IMR-90 (cell line): Measurements from ENCODE around the gene IL6ST.
"Not testable (repeated sequence)": the region's sequence is repeated elsewhere in the genome, so short reads cannot be mapped to it uniquely, and the experiment has no call there.

Source experiments
- BHLHE40 ChIP-seq: fragments of 150-350 bp; IDR thresholded peaks from 2 replicates; pipeline ENCODE4 v1.6.1; 2016; ENCODE audit warnings: mild to moderate bottlenecking, low read depth, low read length
- CTCF ChIP-seq: conservative IDR thresholded peaks from 2 replicates; pipeline ENCODE4 v1.5.1; 2012; ENCODE audit warnings: mild to moderate bottlenecking, low read depth, low read length, improper control_type of control experiment
- MXI1 ChIP-seq: IDR thresholded peaks from 2 replicates; pipeline ENCODE4 v1.6.1; 2012; ENCODE audit warnings: low read depth, mild to moderate bottlenecking, low read length, moderate library complexity, borderline replicate concordance
- SMC3 ChIP-seq: fragments of 150-350 bp; IDR thresholded peaks from 2 replicates; pipeline ENCODE4 v1.6.1; 2016; ENCODE audit warnings: low read depth, mild to moderate bottlenecking, antibody characterized with exemption, low read length, moderate library complexity

- not testable (repeated sequence) for TF ChIP-seq BHLHE40, SMC3, MXI1, CTCF
Measured at GRCh38 chr5:55988428-55988827, 6.3 kb downstream of the IL6ST start.
